HUES6 (cell line): ENCODE measurements around the gene NFATC1.

Experiments used
- H3K27ac ChIP-seq: 2 replicates; pipeline ENCODE4 v1.7.0; 2013; ENCODE audit warnings: low read depth, mild to moderate bottlenecking, low read length, inconsistent platforms
- H3K27me3 ChIP-seq: 2 replicates; pipeline ENCODE4 v1.6.1; 2013; ENCODE audit warnings: low read length; ENCODE audit not compliant: control insufficient read depth, insufficient read depth
- H3K36me3 ChIP-seq: 2 replicates; pipeline ENCODE4 v1.6.1; 2013; ENCODE audit warnings: low read length; ENCODE audit not compliant: control insufficient read depth, insufficient read depth
- H3K4me1 ChIP-seq: 2 replicates; pipeline ENCODE4 v1.6.1; 2013; ENCODE audit warnings: low read length; ENCODE audit not compliant: control insufficient read depth, insufficient read depth
- H3K4me3 ChIP-seq: 2 replicates; pipeline ENCODE4 v1.5.1; 2013; ENCODE audit warnings: low read depth, low read length
- H3K9ac ChIP-seq: one replicate; pipeline ENCODE4 v1.6.1; 2013; ENCODE audit warnings: mild to moderate bottlenecking, low read length
- H3K9me3 ChIP-seq: 2 replicates; pipeline ENCODE4 v1.6.1; 2013; ENCODE audit warnings: low read depth, low read length; ENCODE audit not compliant: control insufficient read depth, insufficient read depth

Gene NFATC1

DNA sequence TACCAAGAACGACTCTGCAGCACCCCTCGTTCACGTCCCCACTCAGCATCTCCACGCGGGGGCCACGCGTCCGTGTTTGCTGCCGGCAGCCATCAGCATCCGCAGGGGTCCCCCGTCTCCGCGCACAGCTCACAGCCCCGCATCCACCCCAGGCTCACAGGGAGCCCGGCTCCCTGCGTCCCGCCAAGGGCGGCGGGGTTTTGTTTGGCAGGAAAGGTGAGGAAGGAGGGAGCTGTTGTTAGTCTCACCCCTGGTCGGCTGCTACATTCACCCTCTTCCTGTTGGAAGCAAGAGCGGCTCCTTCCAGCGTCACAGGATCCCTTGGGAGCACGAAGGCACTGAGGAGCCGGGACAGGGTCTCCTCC, 152.9 kb downstream of the NFATC1 start:
- no peaks in the 10 kb centered on the region for H3K27me3 ChIP-seq
- H3K27ac ChIP-seq: no peak overlapping the region
- peaks cover 8% of the 10 kb centered on the region; the same call in 1 of the 2 replicates for H3K9me3 ChIP-seq
- no peak overlapping the region for H3K9ac ChIP-seq
- H3K4me1 ChIP-seq: no peaks in the 10 kb centered on the region
- H3K4me3 ChIP-seq: no peak overlapping the region
- no peaks in the 10 kb centered on the region for H3K36me3 ChIP-seq

DNA sequence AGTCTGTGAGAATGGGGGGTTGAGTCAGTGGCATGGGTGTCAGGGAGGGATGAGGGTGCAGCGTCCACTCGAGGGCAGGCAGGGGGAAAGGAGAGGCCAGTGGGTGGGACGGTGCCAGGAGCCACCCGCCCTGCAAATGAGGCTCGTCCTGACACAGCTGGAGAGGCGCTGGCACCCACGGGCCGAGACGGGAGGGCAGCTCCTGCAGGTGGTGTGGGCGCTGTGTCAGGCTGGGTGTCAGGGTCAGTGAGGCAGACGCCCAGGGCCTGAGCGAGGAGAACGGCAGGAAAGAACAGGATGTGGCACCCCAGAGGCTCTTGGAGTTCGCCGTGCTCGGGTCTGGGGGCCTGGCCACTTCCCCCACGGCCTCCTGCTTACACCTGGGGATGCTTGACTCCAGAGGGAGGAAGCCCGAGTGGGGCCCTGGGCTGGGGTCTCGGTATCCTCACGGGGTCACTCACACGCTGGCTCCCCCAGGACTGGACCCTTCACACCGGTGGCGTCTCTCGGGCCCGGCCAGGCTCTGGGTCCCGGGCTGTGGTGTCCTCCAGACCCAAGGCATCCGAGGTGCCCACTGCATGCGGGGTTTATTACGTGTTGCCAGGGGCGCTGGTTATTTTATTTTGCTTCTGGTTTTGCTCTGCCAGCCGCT, 153.4 kb downstream of the NFATC1 start:
- Histone ChIP-seq H3K27ac (no peak overlapping the region), H3K9me3 (peaks cover 8% of the 10 kb centered on the region; the same call in 1 of the 2 replicates), H3K4me1 (no peaks in the 10 kb centered on the region)

DNA sequence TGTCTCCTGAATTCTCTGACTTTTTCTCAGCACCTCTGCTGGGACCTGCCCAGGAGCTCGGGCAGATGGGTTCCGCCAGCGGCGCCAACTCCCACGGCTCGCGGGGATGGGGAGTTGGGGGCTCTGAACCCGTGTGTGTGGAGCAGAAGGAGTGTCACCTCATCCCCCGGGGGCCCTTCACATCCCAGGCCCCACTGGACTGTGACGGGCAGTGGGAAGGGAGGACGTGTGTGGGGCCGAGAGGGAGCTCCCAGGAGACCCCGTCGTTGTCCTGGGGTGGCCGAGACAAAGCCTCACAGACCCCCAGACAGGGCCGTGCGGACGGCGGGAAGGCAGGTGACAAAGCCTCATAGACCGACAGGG, 153.9 kb downstream of the NFATC1 start:
- Histone ChIP-seq H3K36me3 (no peaks in the 10 kb centered on the region), H3K27me3 (no peaks in the 10 kb centered on the region), H3K4me3 (no peak overlapping the region), H3K9me3 (peaks cover 8% of the 10 kb centered on the region; the same call in 1 of the 2 replicates), H3K27ac (no peak overlapping the region), H3K9ac (no peak overlapping the region), H3K4me1 (no peaks in the 10 kb centered on the region)

More for the DNA sequence above, 153.4 kb downstream of the NFATC1 start:
- H3K27me3 ChIP-seq: no peaks in the 10 kb centered on the region
- no peaks in the 10 kb centered on the region for H3K36me3 ChIP-seq
- H3K4me3 ChIP-seq: no peak overlapping the region
- no peak overlapping the region for H3K9ac ChIP-seq

DNA sequence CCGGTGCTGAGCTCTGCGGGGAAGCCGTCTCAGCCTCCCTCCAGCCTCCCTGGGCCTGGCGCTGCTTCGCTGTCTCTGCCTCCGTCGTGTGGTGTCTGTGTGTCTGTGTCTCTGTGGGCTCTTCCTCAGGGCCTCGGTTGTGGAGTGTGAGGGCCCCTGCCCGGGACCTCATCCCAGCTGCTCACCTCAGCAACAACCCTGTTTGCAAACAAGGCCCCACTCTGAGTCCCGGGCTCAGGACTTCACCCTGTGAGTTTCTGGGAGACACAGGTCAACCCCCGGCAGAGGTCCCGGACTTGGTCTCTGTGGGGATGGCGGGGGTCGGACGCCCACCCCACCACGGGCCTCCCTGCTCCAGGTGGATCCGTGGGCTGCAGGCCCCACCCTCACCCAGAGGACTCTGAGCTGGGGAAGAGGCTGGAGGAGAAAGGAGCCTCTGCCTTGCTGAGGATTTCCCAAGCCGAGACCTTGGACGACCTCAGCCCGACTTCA, 156.5 kb downstream of the NFATC1 start:
- Histone ChIP-seq H3K27me3 (no peaks in the 10 kb centered on the region), H3K9ac (no peak overlapping the region), H3K4me1 (no peaks in the 10 kb centered on the region), H3K36me3 (no peaks in the 10 kb centered on the region), H3K27ac (no peak overlapping the region), H3K9me3 (peaks cover 8% of the 10 kb centered on the region; the same call in 1 of the 2 replicates), H3K4me3 (no peak overlapping the region)

DNA sequence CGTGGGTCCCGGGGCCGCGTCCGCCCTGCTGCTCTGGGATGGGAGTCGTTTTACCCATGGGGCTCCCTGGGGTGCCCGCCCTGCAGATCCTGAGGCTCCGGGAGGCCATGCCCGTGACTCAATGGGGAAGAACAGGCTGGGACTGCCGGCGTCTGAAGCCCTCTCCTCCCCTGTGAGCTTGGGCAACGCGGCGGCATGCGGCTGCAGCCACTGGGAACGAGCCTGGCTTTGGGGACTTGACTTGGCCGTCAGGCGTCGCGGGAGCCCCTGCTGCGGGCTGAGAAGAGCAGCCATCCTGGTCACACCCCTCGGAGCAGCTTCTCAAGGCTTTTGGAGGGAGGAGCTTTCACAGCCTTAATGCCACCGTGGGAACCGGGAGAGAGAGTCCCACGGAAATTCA, 157.0 kb downstream of the NFATC1 start:
- Histone ChIP-seq H3K36me3 (no peaks in the 10 kb centered on the region), H3K4me1 (no peaks in the 10 kb centered on the region), H3K9me3 (peaks cover 8% of the 10 kb centered on the region; the same call in 1 of the 2 replicates), H3K27ac (no peak overlapping the region), H3K9ac (no peak overlapping the region), H3K4me3 (no peak overlapping the region), H3K27me3 (no peaks in the 10 kb centered on the region)

DNA sequence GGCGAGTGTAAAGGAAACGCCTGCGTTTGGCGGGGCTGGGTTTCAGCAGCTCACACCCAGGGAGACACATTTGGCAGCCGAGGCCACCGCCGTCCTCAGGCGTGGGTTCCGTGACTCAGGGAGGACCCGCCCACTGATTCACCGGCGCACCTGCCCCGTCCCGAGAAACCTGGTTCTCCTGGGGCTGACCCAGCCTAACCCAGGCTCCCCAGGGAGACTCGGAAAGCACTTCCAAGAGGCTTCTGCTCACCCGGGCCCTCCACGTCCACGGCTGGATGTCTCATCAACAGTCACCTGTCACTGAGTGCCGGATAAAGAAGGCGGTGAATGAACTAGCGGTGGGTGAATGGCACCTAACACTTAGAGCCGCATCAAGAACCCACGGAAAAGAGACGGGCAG, 157.4 kb downstream of the NFATC1 start:
- Histone ChIP-seq H3K27ac (no peak overlapping the region), H3K9me3 (peaks cover 6% of the 10 kb centered on the region; the same call in 1 of the 2 replicates), H3K4me3 (no peak overlapping the region), H3K27me3 (no peaks in the 10 kb centered on the region), H3K9ac (no peak overlapping the region), H3K36me3 (no peaks in the 10 kb centered on the region), H3K4me1 (no peaks in the 10 kb centered on the region)

DNA sequence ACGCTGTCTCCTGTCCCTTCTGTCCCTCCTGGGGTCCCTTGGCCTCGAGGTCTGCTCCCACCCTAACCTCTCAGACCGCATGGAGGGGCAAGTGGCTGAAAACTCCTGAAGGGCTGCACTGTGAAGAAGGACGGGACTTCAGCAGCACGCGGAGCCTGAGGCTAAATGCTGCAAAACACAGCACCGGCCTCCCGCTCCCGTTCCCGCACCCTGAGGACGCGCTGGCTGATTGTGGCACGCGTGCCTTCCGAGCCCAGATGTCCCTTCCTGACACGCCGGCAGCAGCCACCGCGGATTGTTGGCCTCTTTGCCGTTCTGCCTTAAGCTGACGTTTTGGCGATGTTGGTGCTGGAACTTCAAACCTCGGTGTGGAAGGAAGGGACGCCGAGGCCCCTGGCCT, 158.0 kb downstream of the NFATC1 start:
- H3K27ac ChIP-seq: no peak overlapping the region
- 0 out of 2 replicates have a peak, but pooled peaks cover 2% of the 10 kb centered on the region for H3K9me3 ChIP-seq
- H3K36me3 ChIP-seq: no peaks in the 10 kb centered on the region
- no peaks in the 10 kb centered on the region for H3K4me1 ChIP-seq
- H3K4me3 ChIP-seq: no peak overlapping the region
- H3K9ac ChIP-seq: no peak overlapping the region
- no peaks in the 10 kb centered on the region for H3K27me3 ChIP-seq

DNA sequence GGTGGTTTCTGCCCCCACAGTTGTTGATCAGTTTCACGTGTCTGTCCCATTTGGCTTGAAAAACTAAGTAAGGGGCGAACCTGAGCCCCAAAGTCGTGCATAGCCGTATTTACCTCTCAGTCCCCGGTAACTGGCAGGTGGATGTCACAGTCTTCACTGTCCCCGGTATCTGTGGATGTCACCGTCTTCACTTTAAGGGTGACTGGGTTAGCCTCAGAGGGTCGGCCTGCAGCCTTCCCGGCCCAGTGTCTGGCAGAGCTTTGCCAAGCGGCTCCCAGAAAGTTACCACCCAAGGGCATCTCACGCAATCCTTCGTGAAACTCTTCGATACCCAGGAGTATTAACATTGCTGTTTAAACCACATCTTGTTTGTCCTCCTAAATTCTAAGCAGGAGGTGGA, 158.6 kb downstream of the NFATC1 start:
- H3K27me3 ChIP-seq: no peaks in the 10 kb centered on the region
- no peak overlapping the region for H3K27ac ChIP-seq
- no peak overlapping the region for H3K4me3 ChIP-seq
- H3K9me3 ChIP-seq: no peaks in the 10 kb centered on the region
- H3K36me3 ChIP-seq: no peaks in the 10 kb centered on the region
- H3K4me1 ChIP-seq: no peaks in the 10 kb centered on the region
- H3K9ac ChIP-seq: no peak overlapping the region

DNA sequence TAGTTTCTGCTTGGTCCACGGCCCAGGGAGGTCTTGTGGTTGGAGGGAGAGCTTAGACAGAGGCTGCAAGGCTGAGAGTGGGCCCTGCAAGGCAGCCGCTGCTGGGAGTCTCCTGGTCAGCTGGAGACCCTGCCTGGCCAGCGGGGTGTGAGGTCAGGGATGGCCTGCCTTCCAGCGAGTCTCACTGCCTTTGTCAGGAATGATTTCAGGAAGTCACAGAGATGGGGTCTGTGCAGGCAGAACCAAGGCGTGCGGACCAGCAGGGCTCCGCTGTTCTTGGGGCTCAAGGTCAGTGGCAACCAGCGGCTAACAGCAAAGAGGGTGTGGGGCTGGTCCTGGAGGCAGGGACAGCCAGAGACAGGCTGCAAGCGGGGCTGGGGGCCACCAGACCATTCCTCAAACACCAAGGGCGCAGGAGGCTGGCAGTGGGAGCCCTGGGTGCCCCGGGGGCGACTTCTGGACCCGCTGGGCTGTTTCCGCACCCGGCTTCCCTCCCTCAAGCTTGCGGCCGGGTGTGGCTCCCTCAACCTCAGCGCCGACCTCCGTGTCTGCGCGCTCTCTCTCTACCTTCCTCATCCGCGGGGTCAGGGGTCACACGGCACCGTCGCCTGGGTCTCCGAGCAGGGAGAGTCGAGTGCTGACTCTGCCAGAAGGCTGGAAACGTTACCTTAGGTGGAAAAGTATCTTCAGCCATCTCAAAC, 159.4 kb downstream of the NFATC1 start:
- Histone ChIP-seq H3K4me1 (no peaks in the 10 kb centered on the region), H3K27ac (no peak overlapping the region), H3K36me3 (no peaks in the 10 kb centered on the region), H3K4me3 (no peak overlapping the region), H3K9me3 (no peaks in the 10 kb centered on the region), H3K27me3 (no peaks in the 10 kb centered on the region), H3K9ac (no peak overlapping the region)

DNA sequence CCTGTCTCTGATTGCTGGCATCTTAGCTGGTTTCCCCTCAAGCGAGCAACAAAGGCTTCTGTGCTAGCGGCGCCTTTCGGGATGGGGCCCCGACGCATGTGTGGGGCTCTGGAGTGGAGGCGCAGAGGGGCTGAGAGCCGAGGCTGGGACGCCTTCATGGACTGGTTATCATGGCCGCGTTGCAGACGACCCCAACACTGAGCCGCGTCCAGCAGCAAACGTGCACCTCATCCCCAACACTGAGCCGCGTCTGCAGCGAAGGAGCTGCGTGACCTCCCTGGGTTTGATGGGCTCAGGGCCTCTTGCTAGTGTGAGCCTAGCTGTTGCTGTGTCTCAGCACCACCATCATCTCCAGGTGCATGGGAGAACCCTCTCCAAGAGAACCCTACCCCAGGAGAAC, 160.2 kb downstream of the NFATC1 start:
- Histone ChIP-seq H3K27ac (no peak overlapping the region), H3K4me1 (no peaks in the 10 kb centered on the region), H3K4me3 (no peak overlapping the region), H3K36me3 (no peaks in the 10 kb centered on the region), H3K9me3 (no peaks in the 10 kb centered on the region), H3K27me3 (no peaks in the 10 kb centered on the region), H3K9ac (no peak overlapping the region)

DNA sequence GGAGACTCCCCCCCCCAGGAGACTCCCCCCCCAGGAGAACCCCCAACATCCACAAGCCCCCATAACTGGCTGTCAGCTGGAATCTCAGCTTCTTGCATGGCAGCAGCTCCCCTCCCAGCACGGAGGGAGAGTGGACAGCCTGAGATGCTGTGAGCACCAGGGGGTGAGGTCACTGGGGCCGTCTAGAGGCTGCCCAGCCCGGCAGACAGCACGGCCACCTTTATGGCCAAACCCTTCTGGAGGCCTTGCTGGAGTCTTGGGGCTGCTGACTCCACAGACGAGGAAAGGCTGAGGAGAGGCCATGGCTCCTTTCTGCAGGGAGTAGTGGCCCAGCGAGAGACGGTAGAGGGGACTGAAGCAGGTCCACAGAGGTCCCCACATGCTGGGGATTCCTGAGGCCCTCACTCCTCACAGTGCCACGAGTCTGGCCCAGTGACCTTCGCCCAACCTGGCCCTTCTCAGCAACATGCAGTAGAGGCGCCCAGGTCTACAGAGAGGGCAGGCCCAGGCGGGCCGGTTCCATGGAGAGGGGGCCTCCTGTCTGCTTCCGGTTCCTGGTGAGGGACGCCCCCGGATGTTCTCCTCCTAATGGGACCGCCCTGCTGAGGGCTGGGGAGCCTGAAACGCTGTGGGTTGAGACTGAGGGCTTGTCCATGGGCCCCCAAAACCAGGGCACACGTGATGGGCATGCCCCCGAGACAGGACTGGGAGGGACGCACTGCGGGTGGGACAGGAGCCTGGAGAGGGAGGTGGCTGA, 161.3 kb downstream of the NFATC1 start:
- no peaks in the 10 kb centered on the region for H3K36me3 ChIP-seq
- H3K4me3 ChIP-seq: no peak overlapping the region
- no peaks in the 10 kb centered on the region for H3K4me1 ChIP-seq
- H3K27me3 ChIP-seq: no peaks in the 10 kb centered on the region
- no peaks in the 10 kb centered on the region for H3K9me3 ChIP-seq
- no peak overlapping the region for H3K9ac ChIP-seq
- H3K27ac ChIP-seq: no peak overlapping the region
